ENCODE data around the gene MED25. TPM values are rescaled to one million over a fixed set of nuclear protein-coding genes. Genes with fewer than 3 reads are reported as not detected.
A peak's percentile ranks its signal among the peaks of the same experiment; 100 is the strongest.

MED25 gene
- total and polyA plus RNA-seq, 9 of the 15 experiments (the other 6 are each of a cell fraction or from before 2014, with no cell fraction given), result 4.1 to 93.9 (median 19.3) TPM

GRCh38 chr19:49850487-49851342 lies 32.6 kb downstream of the MED25 start, which contains the start of gene PTOV1 (continued):
- TF ChIP-seq E2F4 (CRISPR knock-in tag; IDR thresholded peaks at IDR 0.05; ENCODE audit: low read depth), result peak; percentile 65; the same call in 1 of the 2 replicates
- TF ChIP-seq ZNF436 (CRISPR knock-in tag; IDR thresholded peaks at IDR 0.05), result no peak
- no peak for TF ChIP-seq RFX5 (IDR thresholded peaks at IDR 0.05; ENCODE audit: low read depth, low read length)
- no peak for TF ChIP-seq ZNF77 (CRISPR knock-in tag; IDR thresholded peaks at IDR 0.05)
- TF ChIP-seq PHF21A (IDR thresholded peaks at IDR 0.05; ENCODE audit: borderline replicate concordance, low read depth), result no peak
- TF ChIP-seq ZNF212 (CRISPR knock-in tag; IDR thresholded peaks at IDR 0.05), result no peak
- TF ChIP-seq HDAC3 (IDR thresholded peaks at IDR 0.05; ENCODE audit: borderline replicate concordance, partially characterized antibody), result no peak
- peak in 1 of 3 experiments; percentile 66; a peak in 2 of 6 replicates for TF ChIP-seq ZBTB11 (CRISPR knock-in tag; IDR thresholded peaks at IDR 0.05)
- no peak for TF ChIP-seq MXI1 (IDR thresholded peaks at IDR 0.05; ENCODE audit: low read depth, low read length)
- no peak for TF ChIP-seq ZFP30 (CRISPR knock-in tag; IDR thresholded peaks at IDR 0.05; ENCODE audit: borderline replicate concordance)
- peak; percentile 85 for TF ChIP-seq ZNF316 (IDR thresholded peaks at IDR 0.05)
- peak; percentile 81 for TF ChIP-seq EGR1 (conservative IDR thresholded peaks at IDR 0.05)
- peak; percentile 73; the same call in 1 of the 2 replicates for TF ChIP-seq ZBTB26 (CRISPR knock-in tag; IDR thresholded peaks at IDR 0.05)
- no peak for TF ChIP-seq BRF1 (IDR thresholded peaks at IDR 0.05; ENCODE audit: borderline replicate concordance, extremely low read depth, insufficient read length)
- no peak for TF ChIP-seq CBFB (CRISPR knock-in tag; IDR thresholded peaks at IDR 0.05)
- TF ChIP-seq XRCC3 (IDR thresholded peaks at IDR 0.05), result no peak
- no peak for TF ChIP-seq NEUROD1 (IDR thresholded peaks at IDR 0.05; ENCODE audit: borderline replicate concordance, low read depth, low read length, partially characterized antibody)
- peak; percentile 53; the same call in 1 of the 2 replicates for TF ChIP-seq NR3C1 (CRISPR knock-in tag; IDR thresholded peaks at IDR 0.05)
- TF ChIP-seq ETS1 (conservative IDR thresholded peaks at IDR 0.05; ENCODE audit: control insufficient read depth, low read depth, low read length), result peak; percentile 85
- peak; percentile 86; the same call in 1 of the 2 replicates for TF ChIP-seq HLTF (IDR thresholded peaks at IDR 0.05)
- TF ChIP-seq SMAD4 (CRISPR knock-in tag; conservative IDR thresholded peaks at IDR 0.05), result peak; percentile 64

Measured in K562 (cell line).